H9 (cell line): ENCODE data around the gene AGMO. TPM values are rescaled to one million over a fixed set of nuclear protein-coding genes. Genes with fewer than 3 reads are reported as not detected.
A peak's percentile ranks its signal among the peaks of the same experiment; 100 is the strongest.

Experiments used
- DNase-seq: peaks from one replicate; pipeline ENCODE4 v3.0.0-alpha.2; 2017
- H2AFZ ChIP-seq: one replicate; pipeline ENCODE4 v1.6.1; 2013; ENCODE audit warnings: mild to moderate bottlenecking, low read length, control low read depth, moderate library complexity
- H2AK5ac ChIP-seq: 2 replicates; pipeline ENCODE4 v1.6.1; 2013; ENCODE audit warnings: low read length, control low read depth, mixed read lengths; ENCODE audit not compliant: insufficient read length
- H2BK120ac ChIP-seq: one replicate; pipeline ENCODE4 v1.6.1; 2013; ENCODE audit warnings: low read depth, mild to moderate bottlenecking, low read length, control low read depth, inconsistent platforms; ENCODE audit not compliant: poor library complexity, severe bottlenecking
- H2BK12ac ChIP-seq: 2 replicates; pipeline ENCODE4 v1.6.1; 2013; ENCODE audit warnings: low read length, control low read depth, mixed read lengths, low read depth; ENCODE audit not compliant: insufficient read length
- H2BK15ac ChIP-seq: 2 replicates; pipeline ENCODE4 v1.6.1; 2013; ENCODE audit warnings: low read depth, low read length, control low read depth
- H2BK20ac ChIP-seq: one replicate; pipeline ENCODE4 v1.6.1; 2013; ENCODE audit warnings: low read depth, mild to moderate bottlenecking, low read length, control low read depth, inconsistent platforms; ENCODE audit not compliant: poor library complexity, severe bottlenecking
- H2BK5ac ChIP-seq: 2 replicates; pipeline ENCODE4 v1.6.1; 2013; ENCODE audit warnings: low read length, control low read depth, mixed read lengths; ENCODE audit not compliant: insufficient read length
- H3K14ac ChIP-seq: 2 replicates; pipeline ENCODE4 v1.6.1; 2013; ENCODE audit warnings: low read length, control low read depth; ENCODE audit not compliant: insufficient read depth
- H3K18ac ChIP-seq: 2 replicates; pipeline ENCODE4 v1.6.1; 2013; ENCODE audit warnings: low read depth, mild to moderate bottlenecking, mixed read lengths, low read length, control low read depth; ENCODE audit not compliant: insufficient read length
- H3K23ac ChIP-seq: 2 replicates; pipeline ENCODE4 v1.6.1; 2013; ENCODE audit warnings: low read length, control low read depth, mixed read lengths, low read depth; ENCODE audit not compliant: insufficient read length
- H3K23me2 ChIP-seq: 2 replicates; pipeline ENCODE4 v1.6.1; 2013; ENCODE audit warnings: low read depth, mild to moderate bottlenecking, mixed read lengths, low read length, control low read depth; ENCODE audit not compliant: insufficient read length, poor library complexity, severe bottlenecking
- H3K27ac ChIP-seq: 2 replicates; pipeline ENCODE4 v1.5.1; 2013; ENCODE audit warnings: low read length, control low read depth, mixed read lengths, low read depth; ENCODE audit not compliant: insufficient read length
- H3K27me3 ChIP-seq: 2 replicates; pipeline ENCODE4 v1.6.1; 2013; ENCODE audit warnings: low read length, control low read depth, inconsistent platforms; ENCODE audit not compliant: insufficient read depth
- H3K4ac ChIP-seq: 2 replicates; pipeline ENCODE4 v1.6.1; 2013; ENCODE audit warnings: low read depth, mild to moderate bottlenecking, control low read depth, inconsistent platforms, low read length, moderate library complexity
- H3K4me1 ChIP-seq: 2 replicates; pipeline ENCODE4 v1.6.1; 2013; ENCODE audit warnings: low read length, control low read depth, inconsistent platforms; ENCODE audit not compliant: insufficient read depth
- H3K4me2 ChIP-seq: 2 replicates; pipeline ENCODE4 v1.6.1; 2013; ENCODE audit warnings: low read length, control low read depth, mixed read lengths; ENCODE audit not compliant: insufficient read length, insufficient read depth
- H3K56ac ChIP-seq: 2 replicates; pipeline ENCODE4 v1.6.1; 2013; ENCODE audit warnings: low read depth, mild to moderate bottlenecking, mixed read lengths, low read length, control low read depth; ENCODE audit not compliant: insufficient read length
- H3K79me1 ChIP-seq: 2 replicates; pipeline ENCODE4 v1.6.1; 2013; ENCODE audit warnings: low read depth, mild to moderate bottlenecking, moderate library complexity, low read length, control low read depth, inconsistent platforms; ENCODE audit not compliant: insufficient read depth, poor library complexity, severe bottlenecking
- H3K79me2 ChIP-seq: 2 replicates; pipeline ENCODE4 v1.6.1; 2013; ENCODE audit warnings: low read length, control low read depth, inconsistent platforms; ENCODE audit not compliant: insufficient read depth
- H3K9ac ChIP-seq: 2 replicates; pipeline ENCODE4 v1.6.1; 2013; ENCODE audit warnings: low read length, control low read depth, mixed read lengths; ENCODE audit not compliant: insufficient read length; ENCODE audit errors: extremely low read depth
- H3K9me3 ChIP-seq: one replicate; pipeline ENCODE4 v1.6.1; 2013; ENCODE audit warnings: low read depth, low read length, inconsistent platforms; ENCODE audit not compliant: control insufficient read depth
- H3T11ph ChIP-seq: one replicate; pipeline ENCODE4 v1.6.1; 2013; ENCODE audit warnings: mild to moderate bottlenecking, low read length, control low read depth, inconsistent platforms
- H4K20me1 ChIP-seq: one replicate; pipeline ENCODE4 v1.6.1; 2013; ENCODE audit not compliant: control insufficient read depth, insufficient read length, insufficient read depth
- H4K5ac ChIP-seq: 2 replicates; pipeline ENCODE4 v1.6.1; 2013; ENCODE audit warnings: low read depth, mild to moderate bottlenecking, mixed read lengths, low read length, control low read depth; ENCODE audit not compliant: insufficient read length
- H4K8ac ChIP-seq: replicated peaks from 2 replicates; pipeline ENCODE4 v1.6.1; 2013; ENCODE audit warnings: low read length, control low read depth, mixed read lengths, low read depth; ENCODE audit not compliant: insufficient read length
- H4K91ac ChIP-seq: 2 replicates; pipeline ENCODE4 v1.6.1; 2013; ENCODE audit warnings: low read depth, mild to moderate bottlenecking, moderate library complexity, mixed read lengths, low read length, control low read depth; ENCODE audit not compliant: insufficient read length
- H3K27ac Mint-ChIP-seq, 3 experiments: 2 replicates in 2 of 3; 3 replicates in 1 of 3; pipeline ENCODE4 v1.8.0; 2020 to 2021; ENCODE audit warnings: mixed read lengths in 3 of 3, mild to moderate bottlenecking in 1 of 3, moderate library complexity in 1 of 3
- H3K27me3 Mint-ChIP-seq: 2 replicates; pipeline ENCODE4 v1.8.0; 2021; ENCODE audit warnings: low read depth, mild to moderate bottlenecking, moderate library complexity, mixed read lengths
- H3K36me3 Mint-ChIP-seq, 3 experiments: 2 replicates in 2 of 3; 3 replicates in 1 of 3; pipeline ENCODE4 v1.8.0; 2020 to 2021; ENCODE audit warnings: low read depth in 3 of 3, mixed read lengths in 3 of 3; ENCODE audit not compliant: insufficient read depth in 1 of 3
- H3K4me1 Mint-ChIP-seq, 2 experiments: 2 replicates each; pipeline ENCODE4 v1.8.0; 2020; ENCODE audit warnings: mixed read lengths in 2 of 2
- H3K4me3 Mint-ChIP-seq, 2 experiments: 2 replicates in 1 of 2; 3 replicates in 1 of 2; pipeline ENCODE4 v1.8.0; 2020 to 2021; ENCODE audit warnings: mild to moderate bottlenecking in 2 of 2, mixed read lengths in 2 of 2, moderate library complexity in 1 of 2
- H3K9me3 Mint-ChIP-seq, 2 experiments: 2 replicates in 1 of 2; 3 replicates in 1 of 2; pipeline ENCODE4 v1.8.0; 2020; ENCODE audit warnings: mild to moderate bottlenecking in 2 of 2, mixed read lengths in 2 of 2, moderate library complexity in 1 of 2
- WGBS: extraction: QIAGEN DNeasy Blood & Tissue Kit; methylation state at CpG from one replicate; pipeline ENCODE4 v1.1.7; 2013; ENCODE audit warnings: missing lambda C conversion rate, low lambda C conversion rate, mixed read lengths; ENCODE audit not compliant: insufficient read length; ENCODE audit errors: extremely low coverage; 5-methylcytosine and 5-hydroxymethylcytosine counted together
- total RNA-seq: library from RNA; stranded (reverse); gene quantifications from 2 replicates; pipeline ENCODE4 v1.2.1, GENCODE V29; 2021
- TF ChIP-seq, protein P1 (sequence below): fragments of 200-600 bp; sonication (generic); conservative IDR thresholded peaks from 3 replicates; pipeline ENCODE4 v1.8.0; 2021; ENCODE audit warnings: antibody characterized with exemption, mild to moderate bottlenecking

AGMO gene
- total RNA-seq, 1 experiment from 2014 or later: 0.70 TPM

DNA sequence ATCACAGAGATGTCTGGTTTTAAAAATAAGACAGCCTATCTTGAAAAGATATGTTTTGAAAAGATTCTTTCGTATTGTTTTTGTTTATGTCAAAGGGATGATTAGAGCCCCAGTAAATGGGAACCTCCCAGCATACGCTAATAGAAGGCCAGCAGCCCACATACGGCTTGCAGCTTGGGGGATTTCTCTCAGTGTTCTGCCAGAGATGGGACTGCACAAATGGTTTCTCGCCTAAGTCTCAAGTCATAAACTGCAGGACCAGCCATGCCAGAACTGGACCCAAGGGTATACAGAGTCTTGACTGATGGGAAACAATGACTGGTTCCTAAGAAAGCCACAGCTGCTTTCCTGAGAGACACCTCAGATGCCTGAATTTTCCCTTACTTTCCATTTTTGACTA, 352.4 kb downstream of the AGMO start:
- no peak overlapping the region for H3K4ac ChIP-seq
- no CpG with 5 or more reads among the region's 4 CpGs for WGBS
- H3K9me3 ChIP-seq: no peaks in the 10 kb centered on the region
- H3K27me3 ChIP-seq: no peaks in the 10 kb centered on the region
- TF ChIP-seq, protein P1, sequence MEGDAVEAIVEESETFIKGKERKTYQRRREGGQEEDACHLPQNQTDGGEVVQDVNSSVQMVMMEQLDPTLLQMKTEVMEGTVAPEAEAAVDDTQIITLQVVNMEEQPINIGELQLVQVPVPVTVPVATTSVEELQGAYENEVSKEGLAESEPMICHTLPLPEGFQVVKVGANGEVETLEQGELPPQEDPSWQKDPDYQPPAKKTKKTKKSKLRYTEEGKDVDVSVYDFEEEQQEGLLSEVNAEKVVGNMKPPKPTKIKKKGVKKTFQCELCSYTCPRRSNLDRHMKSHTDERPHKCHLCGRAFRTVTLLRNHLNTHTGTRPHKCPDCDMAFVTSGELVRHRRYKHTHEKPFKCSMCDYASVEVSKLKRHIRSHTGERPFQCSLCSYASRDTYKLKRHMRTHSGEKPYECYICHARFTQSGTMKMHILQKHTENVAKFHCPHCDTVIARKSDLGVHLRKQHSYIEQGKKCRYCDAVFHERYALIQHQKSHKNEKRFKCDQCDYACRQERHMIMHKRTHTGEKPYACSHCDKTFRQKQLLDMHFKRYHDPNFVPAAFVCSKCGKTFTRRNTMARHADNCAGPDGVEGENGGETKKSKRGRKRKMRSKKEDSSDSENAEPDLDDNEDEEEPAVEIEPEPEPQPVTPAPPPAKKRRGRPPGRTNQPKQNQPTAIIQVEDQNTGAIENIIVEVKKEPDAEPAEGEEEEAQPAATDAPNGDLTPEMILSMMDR: no peak
- peaks cover 4% of the 10 kb centered on the region in 2 experiments; a peak in 1 of 4 replicates for H3K4me1 Mint-ChIP-seq
- DNase-seq: no peak
- no peak overlapping the region for H4K8ac ChIP-seq
- no peak overlapping the region for H2BK5ac ChIP-seq
- H3K4me1 ChIP-seq: peaks cover 4% of the 10 kb centered on the region; the same call in 1 of the 2 replicates
- H3K9ac ChIP-seq: no peak overlapping the region
- H3K4me2 ChIP-seq: no peak overlapping the region
- H3K23me2 ChIP-seq: no peaks in the 10 kb centered on the region
- H3K56ac ChIP-seq: no peak overlapping the region
- H3K27ac ChIP-seq: no peak overlapping the region
- H3K23ac ChIP-seq: no peak overlapping the region
- no peaks in the 10 kb centered on the region for H4K20me1 ChIP-seq
- H3K79me2 ChIP-seq: no peaks in the 10 kb centered on the region
- H2BK12ac ChIP-seq: no peak overlapping the region
- H2AFZ ChIP-seq: peak overlapping the region; percentile 92
- H3K27ac Mint-ChIP-seq: 0 out of 7 replicates have a peak overlapping the region, but pooled peaks of 1 of the 3 experiments have one; percentile 18
- H2BK120ac ChIP-seq: no peak overlapping the region
- no peaks in the 10 kb centered on the region; the same call in 1 of the 2 replicates for H3K27me3 Mint-ChIP-seq
- H2BK20ac ChIP-seq: no peak overlapping the region
- no peaks in the 10 kb centered on the region for H3K36me3 Mint-ChIP-seq
- H3K14ac ChIP-seq: no peak overlapping the region
- H3K9me3 Mint-ChIP-seq: no peaks in the 10 kb centered on the region; a peak in 1 of 5 replicates
- no peaks in the 10 kb centered on the region for H3K79me1 ChIP-seq
- no peak overlapping the region for H3K18ac ChIP-seq
- no peak overlapping the region for H4K5ac ChIP-seq
- no peak overlapping the region for H2BK15ac ChIP-seq
- H3K4me3 Mint-ChIP-seq: no peak overlapping the region
- H4K91ac ChIP-seq: no peak overlapping the region
- no peak overlapping the region for H2AK5ac ChIP-seq
- H3T11ph ChIP-seq: no peak overlapping the region
